ENCODE data around the gene RET. TPM values are rescaled to one million over a fixed set of nuclear protein-coding genes. Genes with fewer than 3 reads are reported as not detected.

RET gene
- total RNA-seq, 4 donors from 2014 or later = 0.51 to 1.2 (median 0.62) TPM

- no peaks in the 10 kb centered on the region for H3K4me1 ChIP-seq
These were observed 38.1 kb downstream of the RET start for GRCh38 chr10:43114743-43115611.

DNA sequence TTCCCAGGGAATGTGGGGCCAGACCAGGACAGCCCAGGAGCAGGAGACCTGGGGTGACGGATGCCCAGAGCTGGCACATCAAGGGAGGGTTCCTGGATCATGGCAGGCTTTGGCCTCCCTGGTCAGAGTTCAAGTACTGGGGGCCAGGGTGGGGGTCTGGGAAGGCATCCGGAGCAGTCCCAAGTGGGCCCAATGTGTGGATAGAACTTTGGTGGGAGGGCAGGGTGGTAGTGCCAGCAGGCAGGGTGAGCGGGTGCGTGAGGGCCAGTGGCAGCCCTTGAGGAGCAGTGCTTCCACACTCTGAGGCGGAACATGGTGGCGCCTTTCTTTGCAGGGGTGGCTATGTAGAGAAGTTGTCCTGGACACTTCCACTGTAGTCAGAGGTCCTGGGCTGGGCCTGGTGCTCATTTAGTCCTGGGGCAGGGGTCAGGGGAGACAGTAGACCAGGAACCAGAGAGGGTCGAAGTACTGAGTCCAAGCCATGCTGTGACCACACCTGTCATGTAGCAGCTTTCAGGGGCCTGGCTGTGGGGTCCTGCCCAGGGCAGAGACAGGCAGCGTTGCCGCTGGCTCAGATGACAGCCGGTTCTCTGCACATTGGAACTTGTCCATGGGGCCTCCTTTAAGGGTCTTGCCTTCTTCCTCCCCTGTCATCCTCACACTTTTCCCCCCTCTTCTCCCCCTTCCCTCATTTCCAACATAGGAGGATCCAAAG, 39.2 kb downstream of the RET start:
- Histone ChIP-seq H3K4me1 (no peaks in the 10 kb centered on the region), H3K27me3 (no peaks in the 10 kb centered on the region), H3K36me3 (no peaks in the 10 kb centered on the region), H3K9me3 (no peaks in the 10 kb centered on the region), H3K4me3 (no peak overlapping the region), H3K27ac (no peak overlapping the region)
- no peak for DNase-seq
- intact Hi-C loops (cut with DNase I; ENCODE audit: low total_unique reads) (no loop called here), in situ Hi-C loops (cut with MboI; ENCODE audit: low sequenced_read_pairs in 4 of 4) (loop anchor here in 1 of 4 donors (25.0 kb wide), 2 partner anchors 254 to 354 kb away; no protein-coding TSS in a partner anchor)
- TF ChIP-seq POLR2A (IDR thresholded peaks at IDR 0.05) (no peak), CTCF (IDR thresholded peaks at IDR 0.05 in 4 of 5, conservative IDR thresholded peaks at IDR 0.05 in 1 of 5) (no peak)
- no peak for ATAC-seq

More at GRCh38 chr10:43114743-43115611, 38.1 kb downstream of the RET start:
- in situ Hi-C loops (cut with MboI; ENCODE audit: low sequenced_read_pairs in 4 of 4) = loop anchor here in 1 of 4 donors (25.0 kb wide), 2 partner anchors 253 to 353 kb away; no protein-coding TSS in a partner anchor
- Histone ChIP-seq H3K4me3 (no peak overlapping the region), H3K36me3 (no peaks in the 10 kb centered on the region), H3K9me3 (no peaks in the 10 kb centered on the region), H3K27ac (no peak overlapping the region), H3K27me3 (no peaks in the 10 kb centered on the region)
- DNase-seq = no peak
- no peak for ATAC-seq
- intact Hi-C loops (cut with DNase I; ENCODE audit: low total_unique reads) = no loop called here
- no peak for TF ChIP-seq CTCF (IDR thresholded peaks at IDR 0.05 in 4 of 5, conservative IDR thresholded peaks at IDR 0.05 in 1 of 5)
- TF ChIP-seq POLR2A (IDR thresholded peaks at IDR 0.05) = no peak

DNA sequence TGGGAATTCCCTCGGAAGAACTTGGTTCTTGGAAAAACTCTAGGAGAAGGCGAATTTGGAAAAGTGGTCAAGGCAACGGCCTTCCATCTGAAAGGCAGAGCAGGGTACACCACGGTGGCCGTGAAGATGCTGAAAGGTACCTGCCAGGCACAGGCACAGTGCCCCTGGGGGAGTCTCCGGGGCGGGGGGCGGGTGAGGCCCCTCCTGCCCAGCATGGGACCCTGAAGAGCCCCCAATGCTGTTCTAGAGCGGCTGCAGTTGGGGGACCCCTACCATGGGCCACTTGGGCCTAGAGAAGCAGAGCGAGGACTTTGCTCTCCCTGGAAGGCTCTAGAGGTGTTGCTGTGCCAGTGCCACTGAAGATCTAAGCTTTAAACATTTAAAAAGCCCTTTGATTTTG, 39.7 kb downstream of the RET start:
- in situ Hi-C loops (cut with MboI; ENCODE audit: low sequenced_read_pairs in 4 of 4) = loop anchor here in 1 of 4 donors (25.0 kb wide), 2 partner anchors 254 to 354 kb away; no protein-coding TSS in a partner anchor

More for the DNA sequence above, 39.7 kb downstream of the RET start:
- no peak for DNase-seq
- intact Hi-C loops (cut with DNase I; ENCODE audit: low total_unique reads) = no loop called here
- H3K4me1 ChIP-seq = no peaks in the 10 kb centered on the region
- no peaks in the 10 kb centered on the region for H3K27me3 ChIP-seq
- no peak overlapping the region for H3K4me3 ChIP-seq
- TF ChIP-seq POLR2A (IDR thresholded peaks at IDR 0.05) (no peak), CTCF (IDR thresholded peaks at IDR 0.05 in 4 of 5, conservative IDR thresholded peaks at IDR 0.05 in 1 of 5) (no peak)
- ATAC-seq = no peak
- H3K27ac ChIP-seq = no peak overlapping the region
- no peaks in the 10 kb centered on the region for H3K9me3 ChIP-seq
- H3K36me3 ChIP-seq = no peaks in the 10 kb centered on the region
